Measurements from ENCODE around the gene RBMS3. TPM values are rescaled to one million over a fixed set of nuclear protein-coding genes. Genes with fewer than 3 reads are reported as not detected.

The RBMS3 gene
- total RNA-seq, 1 experiment from 2014 or later, result 8.7 TPM

DNA sequence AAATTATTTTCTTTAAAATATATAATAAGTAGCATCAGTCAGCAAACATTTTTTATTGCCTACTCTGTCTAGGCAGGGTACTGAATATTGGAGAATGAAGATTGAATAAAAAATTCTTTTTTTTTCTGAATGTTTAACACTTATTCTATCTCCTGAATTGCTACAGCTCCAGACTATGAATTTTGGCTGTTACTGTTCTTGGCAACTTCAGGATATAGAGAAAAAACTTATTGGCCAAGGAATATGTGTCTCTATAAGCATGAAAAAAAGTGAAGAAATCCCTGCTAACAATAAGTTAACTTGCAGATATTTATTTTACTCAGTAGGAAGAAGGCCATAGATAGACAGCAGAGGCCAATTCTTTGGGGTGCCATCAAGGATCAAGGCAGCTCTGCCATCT lies 309.6 kb downstream of the RBMS3 start:
- Mint-ChIP-seq H3K27me3 (ENCODE audit: low read depth) (no peaks in the 10 kb centered on the region), H3K36me3 (no peaks in the 10 kb centered on the region), H3K4me3 (no peak overlapping the region), H3K4me1 (no peaks in the 10 kb centered on the region), H3K27ac (no peak overlapping the region), H3K9me3 (peaks cover 9% of the 10 kb centered on the region; the same call in 1 of the 2 replicates)
- ChIA-PET CTCF (no interaction called here), POLR2A (no interaction called here)
- no peak for TF ChIP-seq ELF4 (CRISPR knock-in tag; IDR thresholded peaks at IDR 0.05; ENCODE audit: low read depth)
- no peak for TF ChIP-seq KAT7 (CRISPR knock-in tag; IDR thresholded peaks at IDR 0.05; ENCODE audit: borderline replicate concordance)
- no peak for TF ChIP-seq TEAD1 (CRISPR knock-in tag; IDR thresholded peaks at IDR 0.05)
- TF ChIP-seq, protein P1, sequence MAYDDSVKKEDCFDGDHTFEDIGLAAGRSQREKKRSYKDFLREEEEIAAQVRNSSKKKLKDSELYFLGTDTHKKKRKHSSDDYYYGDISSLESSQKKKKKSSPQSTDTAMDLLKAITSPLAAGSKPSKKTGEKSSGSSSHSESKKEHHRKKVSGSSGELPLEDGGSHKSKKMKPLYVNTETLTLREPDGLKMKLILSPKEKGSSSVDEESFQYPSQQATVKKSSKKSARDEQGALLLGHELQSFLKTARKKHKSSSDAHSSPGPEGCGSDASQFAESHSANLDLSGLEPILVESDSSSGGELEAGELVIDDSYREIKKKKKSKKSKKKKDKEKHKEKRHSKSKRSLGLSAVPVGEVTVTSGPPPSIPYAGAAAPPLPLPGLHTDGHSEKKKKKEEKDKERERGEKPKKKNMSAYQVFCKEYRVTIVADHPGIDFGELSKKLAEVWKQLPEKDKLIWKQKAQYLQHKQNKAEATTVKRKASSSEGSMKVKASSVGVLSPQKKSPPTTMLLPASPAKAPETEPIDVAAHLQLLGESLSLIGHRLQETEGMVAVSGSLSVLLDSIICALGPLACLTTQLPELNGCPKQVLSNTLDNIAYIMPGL (CRISPR knock-in tag; IDR thresholded peaks at IDR 0.05), result no peak
- TF ChIP-seq, protein P2, sequence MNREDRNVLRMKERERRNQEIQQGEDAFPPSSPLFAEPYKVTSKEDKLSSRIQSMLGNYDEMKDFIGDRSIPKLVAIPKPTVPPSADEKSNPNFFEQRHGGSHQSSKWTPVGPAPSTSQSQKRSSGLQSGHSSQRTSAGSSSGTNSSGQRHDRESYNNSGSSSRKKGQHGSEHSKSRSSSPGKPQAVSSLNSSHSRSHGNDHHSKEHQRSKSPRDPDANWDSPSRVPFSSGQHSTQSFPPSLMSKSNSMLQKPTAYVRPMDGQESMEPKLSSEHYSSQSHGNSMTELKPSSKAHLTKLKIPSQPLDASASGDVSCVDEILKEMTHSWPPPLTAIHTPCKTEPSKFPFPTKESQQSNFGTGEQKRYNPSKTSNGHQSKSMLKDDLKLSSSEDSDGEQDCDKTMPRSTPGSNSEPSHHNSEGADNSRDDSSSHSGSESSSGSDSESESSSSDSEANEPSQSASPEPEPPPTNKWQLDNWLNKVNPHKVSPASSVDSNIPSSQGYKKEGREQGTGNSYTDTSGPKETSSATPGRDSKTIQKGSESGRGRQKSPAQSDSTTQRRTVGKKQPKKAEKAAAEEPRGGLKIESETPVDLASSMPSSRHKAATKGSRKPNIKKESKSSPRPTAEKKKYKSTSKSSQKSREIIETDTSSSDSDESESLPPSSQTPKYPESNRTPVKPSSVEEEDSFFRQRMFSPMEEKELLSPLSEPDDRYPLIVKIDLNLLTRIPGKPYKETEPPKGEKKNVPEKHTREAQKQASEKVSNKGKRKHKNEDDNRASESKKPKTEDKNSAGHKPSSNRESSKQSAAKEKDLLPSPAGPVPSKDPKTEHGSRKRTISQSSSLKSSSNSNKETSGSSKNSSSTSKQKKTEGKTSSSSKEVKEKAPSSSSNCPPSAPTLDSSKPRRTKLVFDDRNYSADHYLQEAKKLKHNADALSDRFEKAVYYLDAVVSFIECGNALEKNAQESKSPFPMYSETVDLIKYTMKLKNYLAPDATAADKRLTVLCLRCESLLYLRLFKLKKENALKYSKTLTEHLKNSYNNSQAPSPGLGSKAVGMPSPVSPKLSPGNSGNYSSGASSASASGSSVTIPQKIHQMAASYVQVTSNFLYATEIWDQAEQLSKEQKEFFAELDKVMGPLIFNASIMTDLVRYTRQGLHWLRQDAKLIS (CRISPR knock-in tag; IDR thresholded peaks at IDR 0.05; ENCODE audit: borderline replicate concordance), result no peak
- no peak for TF ChIP-seq ZBTB21 (CRISPR knock-in tag; IDR thresholded peaks at IDR 0.05; ENCODE audit: borderline replicate concordance)
- ATAC-seq (no peak), DNase-seq (ENCODE audit: low spot score) (no peak)

DNA sequence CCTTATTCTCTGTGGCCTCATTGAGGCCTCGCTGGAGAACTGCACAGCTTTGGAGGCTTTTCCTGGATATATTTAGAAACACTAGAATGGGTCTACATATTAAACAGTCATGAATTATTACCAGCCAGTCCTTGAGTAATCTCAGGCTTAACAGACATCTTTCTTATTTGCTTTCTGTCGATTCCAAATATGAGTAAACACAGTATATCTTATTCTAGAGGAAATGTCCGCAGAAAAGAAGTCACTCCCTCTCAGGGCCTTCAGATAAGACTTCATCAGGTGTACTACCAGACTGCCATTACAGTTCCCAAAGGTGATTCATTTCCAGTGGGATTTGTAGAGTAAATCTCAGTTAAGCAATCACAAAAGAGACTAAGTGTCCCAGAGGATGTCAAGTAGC lies 310.7 kb downstream of the RBMS3 start:
- POLR2A ChIA-PET, result no interaction called here
- Mint-ChIP-seq H3K4me1 (no peaks in the 10 kb centered on the region), H3K27ac (no peak overlapping the region), H3K4me3 (no peak overlapping the region), H3K36me3 (no peaks in the 10 kb centered on the region), H3K9me3 (peaks cover 9% of the 10 kb centered on the region; the same call in 1 of the 2 replicates), H3K27me3 (ENCODE audit: low read depth) (no peaks in the 10 kb centered on the region)
- ATAC-seq (no peak), DNase-seq (ENCODE audit: low spot score) (no peak)
- CTCF ChIA-PET, result no interaction called here
- TF ChIP-seq ZNF671 (CRISPR knock-in tag; IDR thresholded peaks at IDR 0.05), result no peak
- no peak for TF ChIP-seq ZNF317 (CRISPR knock-in tag; IDR thresholded peaks at IDR 0.05; ENCODE audit: borderline replicate concordance, low read depth)
- TF ChIP-seq, protein P2 (CRISPR knock-in tag; IDR thresholded peaks at IDR 0.05; ENCODE audit: borderline replicate concordance), result no peak
- TF ChIP-seq, protein P3, sequence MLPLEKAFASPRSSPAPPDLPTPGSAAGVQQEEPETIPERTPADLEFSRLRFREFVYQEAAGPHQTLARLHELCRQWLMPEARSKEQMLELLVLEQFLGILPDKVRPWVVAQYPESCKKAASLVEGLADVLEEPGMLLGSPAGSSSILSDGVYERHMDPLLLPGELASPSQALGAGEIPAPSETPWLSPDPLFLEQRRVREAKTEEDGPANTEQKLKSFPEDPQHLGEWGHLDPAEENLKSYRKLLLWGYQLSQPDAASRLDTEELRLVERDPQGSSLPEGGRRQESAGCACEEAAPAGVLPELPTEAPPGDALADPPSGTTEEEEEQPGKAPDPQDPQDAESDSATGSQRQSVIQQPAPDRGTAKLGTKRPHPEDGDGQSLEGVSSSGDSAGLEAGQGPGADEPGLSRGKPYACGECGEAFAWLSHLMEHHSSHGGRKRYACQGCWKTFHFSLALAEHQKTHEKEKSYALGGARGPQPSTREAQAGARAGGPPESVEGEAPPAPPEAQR (CRISPR knock-in tag; IDR thresholded peaks at IDR 0.05), result no peak
- TF ChIP-seq ZNF423 (CRISPR knock-in tag; IDR thresholded peaks at IDR 0.05), result no peak
- TF ChIP-seq, protein P4, sequence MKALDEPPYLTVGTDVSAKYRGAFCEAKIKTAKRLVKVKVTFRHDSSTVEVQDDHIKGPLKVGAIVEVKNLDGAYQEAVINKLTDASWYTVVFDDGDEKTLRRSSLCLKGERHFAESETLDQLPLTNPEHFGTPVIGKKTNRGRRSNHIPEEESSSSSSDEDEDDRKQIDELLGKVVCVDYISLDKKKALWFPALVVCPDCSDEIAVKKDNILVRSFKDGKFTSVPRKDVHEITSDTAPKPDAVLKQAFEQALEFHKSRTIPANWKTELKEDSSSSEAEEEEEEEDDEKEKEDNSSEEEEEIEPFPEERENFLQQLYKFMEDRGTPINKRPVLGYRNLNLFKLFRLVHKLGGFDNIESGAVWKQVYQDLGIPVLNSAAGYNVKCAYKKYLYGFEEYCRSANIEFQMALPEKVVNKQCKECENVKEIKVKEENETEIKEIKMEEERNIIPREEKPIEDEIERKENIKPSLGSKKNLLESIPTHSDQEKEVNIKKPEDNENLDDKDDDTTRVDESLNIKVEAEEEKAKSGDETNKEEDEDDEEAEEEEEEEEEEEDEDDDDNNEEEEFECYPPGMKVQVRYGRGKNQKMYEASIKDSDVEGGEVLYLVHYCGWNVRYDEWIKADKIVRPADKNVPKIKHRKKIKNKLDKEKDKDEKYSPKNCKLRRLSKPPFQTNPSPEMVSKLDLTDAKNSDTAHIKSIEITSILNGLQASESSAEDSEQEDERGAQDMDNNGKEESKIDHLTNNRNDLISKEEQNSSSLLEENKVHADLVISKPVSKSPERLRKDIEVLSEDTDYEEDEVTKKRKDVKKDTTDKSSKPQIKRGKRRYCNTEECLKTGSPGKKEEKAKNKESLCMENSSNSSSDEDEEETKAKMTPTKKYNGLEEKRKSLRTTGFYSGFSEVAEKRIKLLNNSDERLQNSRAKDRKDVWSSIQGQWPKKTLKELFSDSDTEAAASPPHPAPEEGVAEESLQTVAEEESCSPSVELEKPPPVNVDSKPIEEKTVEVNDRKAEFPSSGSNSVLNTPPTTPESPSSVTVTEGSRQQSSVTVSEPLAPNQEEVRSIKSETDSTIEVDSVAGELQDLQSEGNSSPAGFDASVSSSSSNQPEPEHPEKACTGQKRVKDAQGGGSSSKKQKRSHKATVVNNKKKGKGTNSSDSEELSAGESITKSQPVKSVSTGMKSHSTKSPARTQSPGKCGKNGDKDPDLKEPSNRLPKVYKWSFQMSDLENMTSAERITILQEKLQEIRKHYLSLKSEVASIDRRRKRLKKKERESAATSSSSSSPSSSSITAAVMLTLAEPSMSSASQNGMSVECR (CRISPR knock-in tag; IDR thresholded peaks at IDR 0.05; ENCODE audit: borderline replicate concordance), result no peak
- TF ChIP-seq, protein P5, sequence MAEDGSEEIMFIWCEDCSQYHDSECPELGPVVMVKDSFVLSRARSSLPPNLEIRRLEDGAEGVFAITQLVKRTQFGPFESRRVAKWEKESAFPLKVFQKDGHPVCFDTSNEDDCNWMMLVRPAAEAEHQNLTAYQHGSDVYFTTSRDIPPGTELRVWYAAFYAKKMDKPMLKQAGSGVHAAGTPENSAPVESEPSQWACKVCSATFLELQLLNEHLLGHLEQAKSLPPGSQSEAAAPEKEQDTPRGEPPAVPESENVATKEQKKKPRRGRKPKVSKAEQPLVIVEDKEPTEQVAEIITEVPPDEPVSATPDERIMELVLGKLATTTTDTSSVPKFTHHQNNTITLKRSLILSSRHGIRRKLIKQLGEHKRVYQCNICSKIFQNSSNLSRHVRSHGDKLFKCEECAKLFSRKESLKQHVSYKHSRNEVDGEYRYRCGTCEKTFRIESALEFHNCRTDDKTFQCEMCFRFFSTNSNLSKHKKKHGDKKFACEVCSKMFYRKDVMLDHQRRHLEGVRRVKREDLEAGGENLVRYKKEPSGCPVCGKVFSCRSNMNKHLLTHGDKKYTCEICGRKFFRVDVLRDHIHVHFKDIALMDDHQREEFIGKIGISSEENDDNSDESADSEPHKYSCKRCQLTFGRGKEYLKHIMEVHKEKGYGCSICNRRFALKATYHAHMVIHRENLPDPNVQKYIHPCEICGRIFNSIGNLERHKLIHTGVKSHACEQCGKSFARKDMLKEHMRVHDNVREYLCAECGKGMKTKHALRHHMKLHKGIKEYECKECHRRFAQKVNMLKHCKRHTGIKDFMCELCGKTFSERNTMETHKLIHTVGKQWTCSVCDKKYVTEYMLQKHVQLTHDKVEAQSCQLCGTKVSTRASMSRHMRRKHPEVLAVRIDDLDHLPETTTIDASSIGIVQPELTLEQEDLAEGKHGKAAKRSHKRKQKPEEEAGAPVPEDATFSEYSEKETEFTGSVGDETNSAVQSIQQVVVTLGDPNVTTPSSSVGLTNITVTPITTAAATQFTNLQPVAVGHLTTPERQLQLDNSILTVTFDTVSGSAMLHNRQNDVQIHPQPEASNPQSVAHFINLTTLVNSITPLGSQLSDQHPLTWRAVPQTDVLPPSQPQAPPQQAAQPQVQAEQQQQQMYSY (CRISPR knock-in tag; IDR thresholded peaks at IDR 0.05), result no peak
- TF ChIP-seq, protein P6, sequence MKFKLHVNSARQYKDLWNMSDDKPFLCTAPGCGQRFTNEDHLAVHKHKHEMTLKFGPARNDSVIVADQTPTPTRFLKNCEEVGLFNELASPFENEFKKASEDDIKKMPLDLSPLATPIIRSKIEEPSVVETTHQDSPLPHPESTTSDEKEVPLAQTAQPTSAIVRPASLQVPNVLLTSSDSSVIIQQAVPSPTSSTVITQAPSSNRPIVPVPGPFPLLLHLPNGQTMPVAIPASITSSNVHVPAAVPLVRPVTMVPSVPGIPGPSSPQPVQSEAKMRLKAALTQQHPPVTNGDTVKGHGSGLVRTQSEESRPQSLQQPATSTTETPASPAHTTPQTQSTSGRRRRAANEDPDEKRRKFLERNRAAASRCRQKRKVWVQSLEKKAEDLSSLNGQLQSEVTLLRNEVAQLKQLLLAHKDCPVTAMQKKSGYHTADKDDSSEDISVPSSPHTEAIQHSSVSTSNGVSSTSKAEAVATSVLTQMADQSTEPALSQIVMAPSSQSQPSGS (CRISPR knock-in tag; IDR thresholded peaks at IDR 0.05; ENCODE audit: borderline replicate concordance, low read depth), result no peak

Measured in WTC11 (cell line).